Nephron progenitor cell (in vitro differentiated cells): Measurements from ENCODE around the gene ISY1.

Experiments used
- DNase-seq: peaks from one replicate; pipeline ENCODE4 v3.0.0; 2021
- H3K27ac Mint-ChIP-seq: 2 replicates; pipeline ENCODE4 v1.8.0; 2021; ENCODE audit warnings: mild to moderate bottlenecking, moderate library complexity, mixed read lengths
- H3K27me3 Mint-ChIP-seq: 2 replicates; pipeline ENCODE4 v1.8.0; 2021; ENCODE audit warnings: mild to moderate bottlenecking, low read depth, mixed read lengths; ENCODE audit not compliant: poor library complexity
- H3K36me3 Mint-ChIP-seq: 2 replicates; pipeline ENCODE4 v1.8.0; 2021; ENCODE audit warnings: low read depth, mixed read lengths
- H3K4me1 Mint-ChIP-seq: 2 replicates; pipeline ENCODE4 v1.8.0; 2021; ENCODE audit warnings: mixed read lengths
- H3K4me3 Mint-ChIP-seq: 2 replicates; pipeline ENCODE4 v1.8.0; 2021; ENCODE audit warnings: mild to moderate bottlenecking, moderate library complexity, mixed read lengths
- H3K9me3 Mint-ChIP-seq: 2 replicates; pipeline ENCODE4 v1.8.0; 2021; ENCODE audit warnings: mild to moderate bottlenecking, moderate library complexity, mixed read lengths
- CTCF ChIP-seq: fragments of 200-600 bp; sonication (generic); IDR thresholded peaks from 2 replicates; pipeline ENCODE4 v1.5.0; 2021; ENCODE audit warnings: antibody characterized with exemption

The ISY1 gene

GRCh38 chr3:129119365-129120100 lies 41.3 kb downstream of the ISY1 start:
- H3K27ac Mint-ChIP-seq: no peak overlapping the region

GRCh38 chr3:129118745-129119144 lies 42.1 kb downstream of the ISY1 start:
- Mint-ChIP-seq H3K27me3 (peaks cover 18% of the 10 kb centered on the region), H3K36me3 (peaks cover 10% of the 10 kb centered on the region), H3K4me1 (peaks cover 65% of the 10 kb centered on the region), H3K9me3 (no peaks in the 10 kb centered on the region), H3K4me3 (peak overlapping the region; percentile 84), H3K27ac (no peak overlapping the region)
- no peak for TF ChIP-seq CTCF
- no peak for DNase-seq

More at GRCh38 chr3:129119365-129120100, 41.3 kb downstream of the ISY1 start:
- no peaks in the 10 kb centered on the region for H3K9me3 Mint-ChIP-seq
- H3K27me3 Mint-ChIP-seq: peaks cover 18% of the 10 kb centered on the region
- no peak for TF ChIP-seq CTCF
- DNase-seq: no peak
- H3K36me3 Mint-ChIP-seq: peaks cover 10% of the 10 kb centered on the region
- H3K4me3 Mint-ChIP-seq: peak overlapping the region; percentile 84
- H3K4me1 Mint-ChIP-seq: peaks cover 62% of the 10 kb centered on the region

GRCh38 chr3:129117134-129117533 lies 43.7 kb downstream of the ISY1 start:
- Mint-ChIP-seq H3K9me3 (no peaks in the 10 kb centered on the region), H3K4me1 (peaks cover 56% of the 10 kb centered on the region), H3K4me3 (no peak overlapping the region), H3K36me3 (peaks cover 10% of the 10 kb centered on the region), H3K27ac (no peak overlapping the region), H3K27me3 (peaks cover 10% of the 10 kb centered on the region)
- no peak for DNase-seq
- no peak for TF ChIP-seq CTCF

- TF ChIP-seq CTCF: no peak
- Mint-ChIP-seq H3K4me1 (peaks cover 56% of the 10 kb centered on the region), H3K27ac (peak overlapping the region; percentile 65), H3K4me3 (peak overlapping the region; percentile 23), H3K9me3 (no peaks in the 10 kb centered on the region), H3K27me3 (peaks cover 10% of the 10 kb centered on the region), H3K36me3 (peaks cover 10% of the 10 kb centered on the region)
- DNase-seq: no peak
Measured at GRCh38 chr3:129116482-129116946, 44.3 kb downstream of the ISY1 start.

- peak overlapping the region; percentile 92 for H3K27ac Mint-ChIP-seq
- peaks cover 18% of the 10 kb centered on the region for H3K36me3 Mint-ChIP-seq
- no peaks in the 10 kb centered on the region for H3K9me3 Mint-ChIP-seq
- no peak for DNase-seq
- H3K4me1 Mint-ChIP-seq: peaks cover 43% of the 10 kb centered on the region
- TF ChIP-seq CTCF: no peak
- H3K4me3 Mint-ChIP-seq: no peak overlapping the region
- H3K27me3 Mint-ChIP-seq: no peaks in the 10 kb centered on the region
Measured at GRCh38 chr3:129114455-129114854, 46.4 kb downstream of the ISY1 start.
